ENCODE results near the gene ZNF501.

ZNF501 gene

GRCh38 chr3:44729384-44729910, at the start of gene ZNF501:
ZNF501 (plus strand) TSS chr3:44729635; CDS start chr3:44734422, 4,787 bp downstream.
- no peak for DNase-seq (ENCODE audit: low read depth)

GRCh38 chr3:44680921-44681455, 48.4 kb upstream of the ZNF501 start:
- no peak for DNase-seq (ENCODE audit: low read depth)

DNA sequence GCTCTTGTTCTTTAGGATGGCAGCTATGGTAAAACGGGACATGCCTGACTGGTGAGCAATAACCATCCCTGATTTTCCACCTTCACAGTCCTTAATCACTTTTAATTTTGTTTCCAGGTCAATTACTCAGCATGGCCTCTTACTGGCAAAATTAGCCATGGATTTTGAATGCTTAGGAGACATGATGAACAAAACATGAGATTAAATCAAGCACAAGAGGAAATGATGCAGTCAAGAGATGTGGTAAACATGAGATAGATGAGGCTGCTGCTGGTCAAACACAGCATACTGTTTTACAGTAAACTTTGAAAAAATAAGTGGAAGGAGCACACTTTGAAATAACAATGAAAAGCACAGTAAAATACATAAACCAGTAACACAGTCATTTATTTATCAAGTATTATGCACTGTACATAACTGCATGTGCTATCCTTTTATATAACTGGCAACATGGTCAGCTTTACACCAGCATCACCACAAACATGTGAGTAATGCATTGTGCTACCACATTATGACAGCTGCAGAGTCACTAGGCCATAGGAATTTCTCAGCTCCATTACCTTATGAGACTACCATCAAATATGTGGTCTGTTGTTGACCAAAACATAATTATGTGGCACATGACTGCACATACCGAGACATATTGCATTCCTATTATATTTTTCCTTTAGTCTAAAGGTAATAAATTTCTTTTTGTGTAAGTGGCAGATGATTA, 47.1 kb upstream of the ZNF501 start:
- DNase-seq (ENCODE audit: low read depth), result no peak

GRCh38 chr3:44685128-44685800, 44.2 kb upstream of the ZNF501 start:
- no peak for DNase-seq (ENCODE audit: low read depth)

DNA sequence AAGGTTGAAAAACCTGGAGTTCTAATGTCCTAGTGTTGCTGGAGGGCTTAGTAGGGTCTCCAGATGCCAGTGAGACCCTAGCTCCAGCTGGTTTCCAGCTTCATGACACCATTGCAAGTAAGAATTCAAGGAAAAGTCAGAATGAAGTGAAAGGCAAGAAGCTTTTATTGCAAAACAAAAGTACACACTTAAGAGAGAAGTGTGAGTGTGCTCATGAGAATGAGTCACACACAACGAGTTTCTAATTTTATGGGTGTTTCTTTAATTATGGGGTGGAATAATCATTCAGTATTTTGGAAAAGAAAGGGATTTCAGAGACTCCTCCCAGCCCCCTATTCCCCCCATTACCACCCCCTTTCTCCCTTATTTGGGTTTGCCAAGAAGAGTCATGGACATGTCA, 41.5 kb upstream of the ZNF501 start:
- no peak for DNase-seq (ENCODE audit: low read depth)

GRCh38 chr3:44712455-44713075, 16.9 kb upstream of the ZNF501 start, which contains the start of gene ZNF502:
ZNF502 (plus strand) TSS chr3:44712660; CDS start chr3:44720262, 7,602 bp downstream.
- no peak for DNase-seq (ENCODE audit: low read depth)

GRCh38 chr3:44721231-44722102, 8.0 kb upstream of the ZNF501 start:
- DNase-seq (ENCODE audit: low read depth), result no peak

DNA sequence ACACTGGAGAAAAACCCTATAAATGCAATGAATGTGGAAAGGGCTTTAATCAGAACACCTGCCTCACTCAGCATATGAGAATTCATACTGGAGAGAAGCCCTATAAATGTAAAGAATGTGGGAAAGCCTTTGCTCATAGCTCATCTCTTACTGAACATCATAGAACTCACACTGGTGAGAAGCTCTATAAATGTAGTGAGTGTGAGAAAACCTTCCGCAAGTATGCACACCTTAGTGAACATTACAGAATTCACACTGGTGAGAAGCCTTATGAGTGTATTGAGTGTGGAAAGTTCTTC, 7.4 kb upstream of the ZNF501 start:
- DNase-seq (ENCODE audit: low read depth), result no peak

DNA sequence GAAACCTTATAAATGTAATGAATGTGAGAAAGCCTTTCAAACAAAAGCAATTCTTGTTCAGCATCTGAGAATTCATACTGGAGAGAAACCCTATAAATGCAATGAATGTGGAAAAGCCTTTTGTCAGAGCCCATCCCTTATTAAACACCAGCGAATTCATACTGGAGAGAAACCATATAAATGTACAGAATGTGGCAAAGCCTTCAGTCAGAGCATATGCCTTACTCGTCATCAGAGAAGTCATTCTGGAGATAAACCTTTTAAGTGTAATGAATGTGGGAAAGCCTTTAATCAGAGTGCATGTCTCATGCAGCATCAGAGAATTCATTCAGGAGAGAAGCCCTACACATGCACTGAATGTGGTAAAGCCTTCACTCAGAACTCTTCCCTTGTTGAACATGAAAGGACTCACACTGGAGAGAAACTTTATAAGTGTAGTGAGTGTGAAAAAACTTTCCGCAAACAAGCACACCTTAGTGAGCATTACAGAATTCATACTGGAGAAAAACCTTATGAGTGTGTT, 5.3 kb downstream of the ZNF501 start:
- DNase-seq (ENCODE audit: low read depth), result no peak

DNA sequence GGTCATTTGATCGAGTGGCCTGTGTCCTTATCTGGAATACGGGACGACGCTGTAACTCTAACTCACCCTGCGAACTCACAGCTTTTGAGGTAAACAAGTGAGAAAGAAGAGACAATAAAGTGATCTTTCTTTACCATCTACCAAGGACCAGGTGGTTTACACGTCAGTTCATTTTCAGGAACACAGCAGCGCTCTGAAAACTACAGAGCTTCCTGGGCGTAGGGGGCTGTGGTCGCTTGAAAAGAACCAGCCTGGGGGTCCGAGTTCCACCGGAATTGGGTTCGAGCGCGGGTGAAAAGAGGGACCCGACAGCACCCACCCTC, 31.6 kb downstream of the ZNF501 start:
- no peak for DNase-seq (ENCODE audit: low read depth)

- DNase-seq (ENCODE audit: low read depth), result peak; percentile 88
These were observed 32.2 kb downstream of the ZNF501 start, which contains the start of the genes KIAA1143 and KIF15 for GRCh38 chr3:44761424-44762169. KIAA1143 (minus strand) TSS chr3:44761619; CDS start chr3:44761602, 17 bp downstream. KIF15 (plus strand) TSS chr3:44761794; CDS start chr3:44761866, 72 bp downstream.

DNA sequence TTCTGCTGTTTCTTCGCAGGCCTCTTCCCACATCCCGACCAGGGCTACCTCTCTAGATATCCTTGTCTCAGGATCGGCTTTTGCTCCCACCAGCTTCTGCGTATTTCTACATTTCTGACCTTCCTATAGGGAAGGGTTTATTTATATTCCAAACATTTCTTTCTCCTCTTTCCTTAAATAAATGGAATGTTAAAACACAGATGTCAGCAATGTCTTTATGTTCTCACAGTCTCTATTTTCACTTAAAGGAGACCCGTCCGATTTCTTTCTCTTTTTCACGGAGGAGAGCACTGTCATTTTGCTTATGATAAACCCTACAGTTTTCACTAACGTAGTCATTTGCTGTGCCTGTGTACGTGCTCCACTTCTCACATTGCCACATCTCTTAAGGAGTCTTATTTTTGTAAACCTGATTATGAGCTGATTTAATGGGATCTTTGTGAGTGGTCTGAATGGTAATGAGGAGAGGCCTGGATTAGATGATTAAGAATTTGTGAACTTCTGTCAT, 32.8 kb downstream of the ZNF501 start:
- no peak for DNase-seq (ENCODE audit: low read depth)

- no peak for DNase-seq (ENCODE audit: low read depth)
These were observed 33.3 kb downstream of the ZNF501 start for GRCh38 chr3:44762690-44763089.

- no peak for DNase-seq (ENCODE audit: low read depth)
These were observed 34.8 kb downstream of the ZNF501 start for GRCh38 chr3:44764248-44764647.

DNA sequence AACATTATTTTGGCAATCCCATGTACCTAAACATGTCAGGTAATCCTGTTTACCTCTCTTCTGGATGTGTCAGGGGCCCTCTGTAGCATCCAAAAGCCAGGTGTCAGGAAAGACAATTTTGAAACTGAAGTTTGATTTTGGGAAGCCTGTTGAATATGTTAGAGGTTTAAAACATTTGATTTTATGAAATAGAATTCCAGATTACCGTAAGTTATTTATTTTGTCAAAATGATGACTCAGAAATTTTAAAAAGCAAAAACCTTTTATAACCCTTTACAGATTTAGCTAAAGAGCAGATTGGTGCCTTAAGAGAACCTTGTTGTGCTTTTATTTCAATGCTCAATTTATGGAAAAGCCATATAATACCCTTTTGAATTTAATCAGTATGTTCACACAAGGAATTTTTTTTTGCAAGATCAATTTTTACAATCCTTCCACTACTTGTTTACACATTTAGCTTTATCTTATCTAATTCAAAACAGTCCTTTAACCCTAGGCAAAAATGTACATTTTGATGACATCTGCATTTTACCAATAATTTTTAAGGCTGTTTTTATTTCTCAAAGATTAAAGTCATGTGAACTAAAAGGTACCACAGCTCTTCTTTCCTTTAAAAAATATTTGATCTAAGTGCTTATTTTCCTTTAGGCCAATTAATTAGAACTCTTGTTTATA, 42.1 kb downstream of the ZNF501 start:
- no peak for DNase-seq (ENCODE audit: low read depth)

GRCh38 chr3:44772099-44772442, 42.6 kb downstream of the ZNF501 start:
- no peak for DNase-seq (ENCODE audit: low read depth)

- no peak for DNase-seq (ENCODE audit: low read depth)
These were observed 53.5 kb downstream of the ZNF501 start for GRCh38 chr3:44782891-44783290.
